ACC112 (cell line): ENCODE data around the gene UTP15.

ENCODE experiments used
- H2AFZ ChIP-seq: fragments of 200-600 bp; sonication (generic); one replicate; pipeline ENCODE4 v1.6.0; 2017; ENCODE audit warnings: antibody characterized with exemption, low read length; ENCODE audit not compliant: unreplicated experiment
- H3K27ac ChIP-seq: fragments of 200-600 bp; sonication (generic); 2 replicates; pipeline ENCODE4 v1.5.1; 2014; ENCODE audit warnings: low read depth, mild to moderate bottlenecking, antibody characterized with exemption, low read length, moderate library complexity
- H3K27me3 ChIP-seq: fragments of 200-600 bp; sonication (generic); 2 replicates; pipeline ENCODE4 v1.6.1; 2014; ENCODE audit warnings: mild to moderate bottlenecking, antibody characterized with exemption, low read length, moderate library complexity, mixed read lengths; ENCODE audit not compliant: insufficient read depth
- H3K36me3 ChIP-seq: fragments of 200-600 bp; sonication (generic); 2 replicates; pipeline ENCODE4 v1.6.1; 2016; ENCODE audit warnings: mild to moderate bottlenecking, antibody characterized with exemption, low read length, moderate library complexity, mixed read lengths; ENCODE audit not compliant: insufficient read depth
- H3K4me1 ChIP-seq: fragments of 200-600 bp; sonication (generic); one replicate; pipeline ENCODE4 v1.6.1; 2016; ENCODE audit warnings: low read length, mixed read lengths; ENCODE audit not compliant: insufficient read depth, unreplicated experiment, control insufficient read depth
- H3K4me3 ChIP-seq: fragments of 200-600 bp; sonication (generic); 2 replicates; pipeline ENCODE4 v1.5.1; 2014; ENCODE audit warnings: mild to moderate bottlenecking, low read depth, low read length
- H3K79me2 ChIP-seq: fragments of 200-600 bp; sonication (generic); one replicate; pipeline ENCODE4 v1.6.0; 2016; ENCODE audit warnings: low read length; ENCODE audit not compliant: control insufficient read depth, unreplicated experiment, insufficient read depth

The UTP15 gene

DNA sequence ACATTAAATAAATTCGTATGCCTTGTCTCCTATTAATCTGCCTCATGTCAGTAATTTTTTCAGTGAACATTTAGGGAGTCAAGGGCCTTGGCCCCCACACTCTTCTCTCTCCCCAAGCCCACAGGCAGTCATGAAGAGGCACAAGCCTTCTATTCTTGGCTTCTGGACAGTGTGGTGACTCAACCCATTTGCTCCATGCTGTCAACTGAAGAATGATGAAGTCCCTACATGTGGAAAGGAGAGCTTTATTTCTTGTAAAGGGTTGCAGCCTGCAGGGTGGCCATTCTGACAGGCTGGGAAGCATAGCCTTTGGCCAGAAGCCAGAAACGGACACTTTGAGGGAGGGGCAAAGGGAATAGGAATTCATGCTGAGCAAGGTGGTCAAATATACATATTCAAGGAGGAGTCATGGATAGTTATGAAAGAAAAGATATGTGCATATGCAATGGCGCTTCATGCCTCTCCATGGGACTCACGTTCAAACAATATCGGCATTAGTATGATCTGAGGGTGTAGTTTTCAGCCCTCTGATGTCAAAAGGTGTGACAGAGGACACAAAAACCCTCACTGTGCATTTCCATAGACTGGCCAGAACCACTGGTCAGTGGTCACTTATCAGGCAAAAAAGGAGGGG is 31.4 kb upstream of the UTP15 start:
- Histone ChIP-seq H3K36me3 (no peaks in the 10 kb centered on the region), H3K4me3 (no peak overlapping the region), H3K27me3 (no peaks in the 10 kb centered on the region), H3K79me2 (no peaks in the 10 kb centered on the region), H2AFZ (no peak overlapping the region), H3K27ac (no peak overlapping the region), H3K4me1 (peaks cover 11% of the 10 kb centered on the region)

- H3K27ac ChIP-seq = no peak overlapping the region
- H3K36me3 ChIP-seq = no peaks in the 10 kb centered on the region
- no peak overlapping the region for H3K4me3 ChIP-seq
- no peaks in the 10 kb centered on the region for H3K27me3 ChIP-seq
- H3K4me1 ChIP-seq = peaks cover 14% of the 10 kb centered on the region
- H3K79me2 ChIP-seq = no peaks in the 10 kb centered on the region
- H2AFZ ChIP-seq = no peak overlapping the region
Observed at GRCh38 chr5:73534971-73535370, 30.6 kb upstream of the UTP15 start.

DNA sequence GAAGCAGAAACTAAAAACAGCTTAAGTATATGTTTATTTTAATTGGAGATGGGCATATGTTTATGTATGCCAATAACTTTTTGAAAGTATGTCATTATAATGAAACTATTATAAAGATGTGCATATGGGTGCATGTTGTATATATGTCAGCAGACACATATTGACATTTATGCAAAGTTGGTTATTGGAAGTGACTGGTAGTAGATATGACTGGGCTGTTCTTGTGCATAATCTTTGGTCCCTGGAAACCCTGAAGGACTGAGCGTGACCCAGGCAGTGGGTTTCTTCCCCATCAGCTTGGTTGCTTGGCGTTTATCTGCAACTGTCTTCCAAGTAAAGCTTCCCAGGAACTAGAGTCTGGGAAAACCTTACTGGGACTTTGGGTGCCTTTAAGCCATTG is 25.8 kb upstream of the UTP15 start:
- peaks cover 20% of the 10 kb centered on the region for H3K4me1 ChIP-seq
- no peak overlapping the region for H3K27ac ChIP-seq

GRCh38 chr5:73540192-73540591 is 25.4 kb upstream of the UTP15 start:
- Histone ChIP-seq H3K4me1 (peaks cover 20% of the 10 kb centered on the region), H2AFZ (no peak overlapping the region), H3K79me2 (no peaks in the 10 kb centered on the region), H3K27me3 (no peaks in the 10 kb centered on the region), H3K4me3 (no peak overlapping the region), H3K36me3 (no peaks in the 10 kb centered on the region), H3K27ac (no peak overlapping the region)

More for the DNA sequence above, 25.8 kb upstream of the UTP15 start:
- H2AFZ ChIP-seq = no peak overlapping the region
- H3K79me2 ChIP-seq = no peaks in the 10 kb centered on the region
- H3K36me3 ChIP-seq = no peaks in the 10 kb centered on the region
- no peak overlapping the region for H3K4me3 ChIP-seq
- no peaks in the 10 kb centered on the region for H3K27me3 ChIP-seq

DNA sequence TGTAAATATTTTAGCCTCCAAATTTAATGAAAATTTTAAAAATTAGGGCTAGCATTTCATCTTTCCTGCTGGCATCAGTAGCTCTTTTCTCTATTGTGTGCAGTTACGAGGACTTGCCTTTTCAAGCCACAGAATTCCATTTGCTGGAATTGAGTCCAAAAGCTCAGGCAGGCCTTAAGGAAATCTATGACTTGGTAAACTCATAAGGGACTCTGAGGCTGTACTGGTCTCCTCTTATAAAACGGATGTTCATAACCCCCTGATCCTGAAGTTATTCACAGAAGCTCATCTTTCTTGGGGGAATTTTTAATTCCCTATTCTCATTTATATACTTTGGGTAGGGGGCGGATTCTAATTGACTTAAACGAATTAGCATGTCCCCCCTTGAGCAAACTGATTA is 23.5 kb upstream of the UTP15 start:
- Histone ChIP-seq H3K79me2 (no peaks in the 10 kb centered on the region), H3K27me3 (no peaks in the 10 kb centered on the region), H3K4me3 (no peak overlapping the region), H3K36me3 (no peaks in the 10 kb centered on the region), H2AFZ (peak overlapping the region; percentile 26), H3K27ac (no peak overlapping the region), H3K4me1 (peaks cover 20% of the 10 kb centered on the region)

DNA sequence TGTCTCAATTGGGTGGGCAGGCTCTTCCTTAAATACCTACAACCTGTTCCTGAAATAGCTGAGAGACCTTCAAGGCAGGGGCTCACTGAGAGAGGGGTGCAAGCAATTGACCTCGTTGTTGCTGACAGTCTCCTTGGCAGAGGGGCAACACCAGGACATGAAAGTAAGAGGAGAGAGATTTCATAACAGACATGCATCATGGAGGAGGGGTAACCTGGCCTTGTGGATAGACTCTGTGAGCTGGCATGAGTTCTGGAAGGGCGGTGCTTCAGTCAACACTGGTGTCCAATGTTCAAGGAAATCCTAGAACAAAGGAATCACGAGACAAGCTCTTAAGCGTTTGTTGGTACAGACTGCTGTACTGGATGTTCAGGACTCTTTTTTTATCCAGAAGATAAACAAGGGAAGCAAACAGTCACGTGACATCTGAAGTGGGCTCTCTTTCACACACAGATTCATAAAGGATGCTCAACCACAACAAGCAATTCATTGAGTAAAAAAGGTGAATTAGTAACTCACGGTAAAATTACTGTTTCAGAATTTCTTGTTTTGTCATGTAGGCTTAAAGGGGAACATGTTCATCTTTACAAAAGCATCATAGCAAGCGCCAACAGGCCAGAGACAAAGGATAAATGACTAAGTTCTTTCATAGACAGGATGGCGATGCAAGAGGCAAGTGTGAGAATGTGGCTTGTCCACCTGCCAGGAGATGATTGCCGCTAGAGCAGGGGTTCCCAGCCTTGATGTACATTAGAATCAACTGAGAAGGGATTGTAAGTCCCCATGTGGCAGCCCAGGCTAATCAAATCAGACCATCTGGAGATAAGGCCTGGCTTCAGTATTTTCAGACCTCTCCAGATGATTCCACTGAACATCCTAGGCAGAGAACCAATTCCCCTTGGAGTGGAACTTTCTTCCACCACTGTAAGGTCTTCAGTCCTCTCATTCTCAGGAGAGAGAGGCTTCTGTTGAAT is 20.8 kb upstream of the UTP15 start:
- no peaks in the 10 kb centered on the region for H3K36me3 ChIP-seq
- no peak overlapping the region for H3K4me3 ChIP-seq
- H3K27me3 ChIP-seq = no peaks in the 10 kb centered on the region
- H3K4me1 ChIP-seq = peaks cover 19% of the 10 kb centered on the region
- H3K79me2 ChIP-seq = no peaks in the 10 kb centered on the region
- H3K27ac ChIP-seq = no peak overlapping the region
- H2AFZ ChIP-seq = no peak overlapping the region

- Histone ChIP-seq H3K27ac (no peak overlapping the region), H2AFZ (no peak overlapping the region)
Observed at GRCh38 chr5:73545403-73545779, 20.2 kb upstream of the UTP15 start.

GRCh38 chr5:73550016-73550415 is 15.5 kb upstream of the UTP15 start:
- H3K79me2 ChIP-seq = no peaks in the 10 kb centered on the region
- no peak overlapping the region for H3K27ac ChIP-seq
- no peak overlapping the region for H3K4me3 ChIP-seq
- peaks cover 4% of the 10 kb centered on the region; the same call in 1 of the 2 replicates for H3K36me3 ChIP-seq
- H2AFZ ChIP-seq = no peak overlapping the region
- H3K27me3 ChIP-seq = no peaks in the 10 kb centered on the region
- H3K4me1 ChIP-seq = no peaks in the 10 kb centered on the region

More at GRCh38 chr5:73545403-73545779, 20.2 kb upstream of the UTP15 start:
- no peaks in the 10 kb centered on the region for H3K36me3 ChIP-seq
- no peaks in the 10 kb centered on the region for H3K79me2 ChIP-seq
- peaks cover 13% of the 10 kb centered on the region for H3K4me1 ChIP-seq
- H3K27me3 ChIP-seq = no peaks in the 10 kb centered on the region
- no peak overlapping the region for H3K4me3 ChIP-seq

DNA sequence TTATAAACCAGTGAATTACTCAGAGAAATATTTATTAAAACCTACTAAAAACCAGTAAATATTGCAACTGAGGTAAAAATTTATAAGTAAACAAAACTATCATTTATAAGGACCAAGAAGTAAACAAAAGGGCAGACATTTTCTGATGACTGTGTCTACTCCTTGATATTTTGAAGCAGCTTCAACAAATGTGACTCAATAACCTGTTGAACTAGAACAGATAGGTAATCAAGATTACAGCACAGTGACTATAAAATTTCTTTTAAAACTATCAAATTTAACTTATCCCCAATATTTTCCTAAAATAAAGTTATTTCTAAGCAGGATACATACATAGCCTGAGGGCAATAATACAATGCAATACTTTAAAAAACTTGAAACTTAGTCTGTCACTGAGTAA is 12.9 kb upstream of the UTP15 start:
- peaks cover 7% of the 10 kb centered on the region for H3K36me3 ChIP-seq
- no peaks in the 10 kb centered on the region for H3K4me1 ChIP-seq
- no peak overlapping the region for H3K4me3 ChIP-seq
- H3K79me2 ChIP-seq = no peaks in the 10 kb centered on the region
- no peak overlapping the region for H3K27ac ChIP-seq
- H3K27me3 ChIP-seq = no peaks in the 10 kb centered on the region
- no peak overlapping the region for H2AFZ ChIP-seq

- Histone ChIP-seq H3K4me3 (no peak overlapping the region), H3K27me3 (no peaks in the 10 kb centered on the region), H3K27ac (no peak overlapping the region), H3K36me3 (peaks cover 14% of the 10 kb centered on the region), H3K4me1 (peaks cover 9% of the 10 kb centered on the region), H2AFZ (no peak overlapping the region), H3K79me2 (peaks cover 10% of the 10 kb centered on the region)
Observed at GRCh38 chr5:73558950-73559349, 6.6 kb upstream of the UTP15 start.

GRCh38 chr5:73564018-73564417 is 1.5 kb upstream of the UTP15 start:
- Histone ChIP-seq H3K27ac (no peak overlapping the region), H3K36me3 (peaks cover 6% of the 10 kb centered on the region; the same call in 1 of the 2 replicates), H3K4me1 (peaks cover 22% of the 10 kb centered on the region), H3K27me3 (no peaks in the 10 kb centered on the region), H2AFZ (peak overlapping the region; percentile 85), H3K79me2 (peaks cover 54% of the 10 kb centered on the region), H3K4me3 (peak overlapping the region; percentile 99)
